Mesendoderm (in vitro differentiated cells): ENCODE measurements around the gene EPHA2. TPM values are rescaled to one million over a fixed set of nuclear protein-coding genes. Genes with fewer than 3 reads are reported as not detected.

ENCODE experiments used
- DNase-seq: peaks from one replicate; pipeline ENCODE4 v3.0.0; 2013
- H2AK5ac ChIP-seq: 2 replicates; pipeline ENCODE4 v1.6.1; 2013; ENCODE audit warnings: low read length, inconsistent platforms
- H2BK120ac ChIP-seq: 2 replicates; pipeline ENCODE4 v1.6.1; 2013; ENCODE audit warnings: low read depth, mild to moderate bottlenecking, low read length, moderate library complexity, mixed read lengths
- H2BK15ac ChIP-seq: replicated peaks from 2 replicates; pipeline ENCODE4 v1.6.1; 2013; ENCODE audit warnings: low read depth, mild to moderate bottlenecking, moderate library complexity
- H2BK5ac ChIP-seq: 2 replicates; pipeline ENCODE4 v1.6.1; 2013; ENCODE audit warnings: low read length, inconsistent platforms
- H3K18ac ChIP-seq: 2 replicates; pipeline ENCODE4 v1.6.1; 2013; ENCODE audit warnings: mild to moderate bottlenecking, low read length, mixed read lengths
- H3K23ac ChIP-seq: one replicate; pipeline ENCODE4 v1.6.1; 2013; ENCODE audit warnings: low read length
- H3K27ac ChIP-seq: 2 replicates; pipeline ENCODE4 v1.5.1; 2013; ENCODE audit warnings: low read depth, mild to moderate bottlenecking, inconsistent platforms, low read length, moderate library complexity
- H3K27me3 ChIP-seq: 2 replicates; pipeline ENCODE4 v1.6.1; 2013; ENCODE audit warnings: low read length, control low read depth, mild to moderate bottlenecking, inconsistent platforms; ENCODE audit not compliant: insufficient read depth, poor library complexity
- H3K36me3 ChIP-seq: 2 replicates; pipeline ENCODE4 v1.6.1; 2013; ENCODE audit warnings: low read length, inconsistent platforms; ENCODE audit not compliant: control insufficient read depth, insufficient read depth
- H3K4ac ChIP-seq: one replicate; pipeline ENCODE4 v1.6.1; 2013; ENCODE audit warnings: low read depth, mild to moderate bottlenecking, low read length, moderate library complexity
- H3K4me1 ChIP-seq: 2 replicates; pipeline ENCODE4 v1.6.1; 2013; ENCODE audit warnings: low read depth, low read length, inconsistent platforms; ENCODE audit not compliant: control insufficient read depth
- H3K4me2 ChIP-seq: 2 replicates; pipeline ENCODE4 v1.6.1; 2013; ENCODE audit warnings: low read length
- H3K4me3 ChIP-seq: 2 replicates; pipeline ENCODE4 v1.5.1; 2013; ENCODE audit warnings: mild to moderate bottlenecking, low read length
- H3K56ac ChIP-seq: one replicate; pipeline ENCODE4 v1.6.1; 2013; ENCODE audit warnings: low read length
- H3K79me1 ChIP-seq: 2 replicates; pipeline ENCODE4 v1.6.1; 2013; ENCODE audit warnings: low read length, inconsistent platforms
- H3K79me2 ChIP-seq: 2 replicates; pipeline ENCODE4 v1.6.1; 2013; ENCODE audit warnings: mild to moderate bottlenecking, low read length; ENCODE audit not compliant: control insufficient read depth, insufficient read depth
- H3K9ac ChIP-seq: 2 replicates; pipeline ENCODE4 v1.6.1; 2013; ENCODE audit warnings: low read length, inconsistent platforms
- H4K5ac ChIP-seq: one replicate; pipeline ENCODE4 v1.6.1; 2013; ENCODE audit warnings: low read length
- H4K8ac ChIP-seq: one replicate; pipeline ENCODE4 v1.6.1; 2013; ENCODE audit warnings: low read depth, mild to moderate bottlenecking, control low read depth, low read length, moderate library complexity
- WGBS: extraction: QIAGEN DNeasy Blood & Tissue Kit; methylation state at CpG from one replicate; pipeline ENCODE4 v1.1.7; 2013; ENCODE audit warnings: low lambda C conversion rate, missing lambda C conversion rate; ENCODE audit not compliant: insufficient coverage; ENCODE audit errors: extremely low coverage; 5-methylcytosine and 5-hydroxymethylcytosine counted together
- polyA plus RNA-seq, 2 experiments: library from polyadenylated mRNA; stranded (reverse); fragments of 200-250 nt; gene quantifications; one replicate each; pipeline ENCODE4 v1.2.3, GENCODE V29; 2013

EPHA2 gene
- 78.4 TPM for polyA plus RNA-seq (2013, experiment 1 of 2)
- 74.3 TPM for polyA plus RNA-seq (2013, experiment 2 of 2)

DNA sequence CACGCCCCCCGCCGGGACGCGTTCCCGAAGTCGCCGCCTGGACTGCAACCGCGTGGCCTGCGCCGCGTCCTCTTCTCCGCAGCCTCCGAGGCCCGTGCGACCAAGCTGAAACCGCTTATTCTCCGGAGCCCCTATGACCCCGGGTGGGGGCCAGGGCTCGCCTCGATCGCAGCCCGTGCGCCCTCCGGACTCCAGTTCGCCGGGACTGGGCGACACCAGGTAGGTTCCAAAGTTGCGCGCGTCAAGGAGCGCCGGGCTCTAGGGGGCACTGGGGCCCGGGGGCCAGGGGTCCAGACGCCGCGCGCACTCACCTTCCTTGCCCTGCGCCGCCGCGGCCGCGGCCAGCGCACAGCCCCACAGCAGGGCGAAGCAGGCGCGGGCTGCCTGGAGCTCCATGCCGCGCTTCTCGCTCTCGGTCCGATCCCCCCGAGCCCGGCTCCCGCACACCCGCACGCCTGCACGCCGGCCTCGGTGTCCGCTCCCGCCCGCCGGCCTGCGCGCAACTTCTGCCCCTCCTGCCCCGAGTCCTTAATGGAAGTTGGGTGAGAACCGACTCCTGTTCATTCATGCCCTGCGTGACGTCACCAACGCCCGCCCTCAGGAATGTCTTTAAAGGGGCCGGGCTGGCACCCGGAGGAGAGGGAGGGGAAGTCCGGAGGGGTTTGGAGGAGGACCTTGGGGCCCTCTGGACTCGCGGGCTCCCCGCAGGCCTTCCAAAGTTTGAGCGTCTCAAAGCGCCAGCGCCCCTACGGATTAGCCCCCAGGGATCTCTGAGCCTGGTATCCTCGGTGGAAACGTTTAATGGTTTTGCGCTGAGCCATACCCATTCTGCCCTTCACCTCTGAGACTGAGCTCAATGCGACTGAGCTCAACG lies at the start of gene EPHA2:
TSS of gene EPHA2 (minus strand) at position 533 of the 874 bp plus-strand sequence. CDS start at position 396, 137 bp downstream.
- Histone ChIP-seq H4K8ac (no peak within 1 kb of the TSS), H3K79me1 (peaks cover 2% of the 10 kb centered on the region), H3K4me2 (peak within 1 kb of the TSS; percentile 79), H3K4ac (peak within 1 kb of the TSS; percentile 93), H2BK5ac (peak within 1 kb of the TSS; percentile 90), H3K9ac (peak within 1 kb of the TSS; percentile 97), H3K79me2 (peaks cover 53% of the 10 kb centered on the region), H3K36me3 (peaks cover under 1% of the 10 kb centered on the region), H3K27me3 (no peaks in the 10 kb centered on the region), H3K56ac (peak within 1 kb of the TSS; percentile 97), H2BK15ac (no peak within 1 kb of the TSS), H3K23ac (peak within 1 kb of the TSS; percentile 86), H3K27ac (peak within 1 kb of the TSS; percentile 85), H4K5ac (no peak within 1 kb of the TSS), H2AK5ac (peak within 1 kb of the TSS; percentile 65), H3K4me1 (peaks cover 22% of the 10 kb centered on the region), H2BK120ac (peak within 1 kb of the TSS; percentile 35), H3K4me3 (peak within 1 kb of the TSS; percentile 93), H3K18ac (peak within 1 kb of the TSS; percentile 96)
- peak; percentile 98 for DNase-seq
- no CpG with 5 or more reads among the region's 89 CpGs for WGBS

DNA sequence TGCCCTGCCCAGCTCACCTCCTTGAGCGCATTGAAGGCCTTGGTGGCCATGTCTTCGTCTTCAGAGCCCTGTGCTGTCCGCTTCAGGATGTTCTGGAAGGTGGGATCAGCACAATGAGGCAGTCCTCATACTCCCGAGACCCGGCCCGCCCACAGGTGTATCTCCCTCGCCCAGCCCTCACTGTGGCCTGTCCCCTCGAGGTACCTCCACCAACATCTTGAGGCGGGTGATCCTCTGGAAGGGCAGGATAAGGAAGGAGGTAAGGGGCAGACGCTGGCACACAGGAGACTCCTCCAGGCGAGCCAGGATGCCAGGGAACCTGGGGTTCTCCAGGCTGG lies 49.4 kb upstream of the EPHA2 start:
- H2BK15ac ChIP-seq, result no peak overlapping the region

DNA sequence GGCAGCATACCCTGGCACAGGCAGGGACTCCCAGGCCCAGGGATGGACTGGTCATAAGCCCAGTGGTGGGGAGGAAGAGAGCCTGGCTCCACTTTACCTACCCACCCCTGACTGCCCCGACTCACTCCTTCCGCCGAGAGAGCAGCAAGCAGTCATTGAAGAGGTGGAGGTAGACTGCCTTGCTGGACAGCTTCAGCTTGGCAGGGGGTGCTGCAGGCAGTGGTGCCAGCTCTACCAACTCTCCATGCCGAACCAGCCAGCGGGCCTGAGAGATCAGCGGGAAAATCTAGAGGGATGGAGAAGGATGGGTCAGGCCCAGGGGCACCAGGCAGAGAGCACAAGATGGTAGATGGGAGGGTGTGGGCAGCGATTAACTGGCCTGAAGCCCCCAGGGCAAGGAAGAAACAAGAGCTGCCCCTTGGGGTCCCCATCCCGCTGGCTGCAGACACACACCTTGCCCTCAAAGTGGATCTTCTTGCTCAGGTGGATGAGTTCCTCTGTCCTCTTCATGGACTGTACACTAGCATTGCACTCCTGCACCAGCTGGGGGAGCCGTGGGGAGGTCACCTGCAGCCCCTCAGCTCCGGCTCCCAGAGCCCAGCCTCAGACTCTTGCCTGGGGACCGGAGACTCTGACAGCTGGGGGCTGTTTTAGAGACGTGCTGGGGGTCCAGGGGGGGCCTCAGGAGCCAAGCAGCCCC lies 48.9 kb upstream of the EPHA2 start:
- Histone ChIP-seq H3K27ac (no peak overlapping the region), H3K4me2 (no peak overlapping the region), H3K79me1 (peaks cover 6% of the 10 kb centered on the region), H3K23ac (no peak overlapping the region), H2BK15ac (no peak overlapping the region), H3K79me2 (peaks cover 6% of the 10 kb centered on the region), H2BK5ac (no peak overlapping the region), H3K4me3 (no peak overlapping the region), H3K36me3 (peaks cover 10% of the 10 kb centered on the region), H3K18ac (no peak overlapping the region), H2BK120ac (no peak overlapping the region), H3K4me1 (no peaks in the 10 kb centered on the region), H4K8ac (no peak overlapping the region), H3K56ac (no peak overlapping the region), H3K9ac (no peak overlapping the region), H3K27me3 (no peaks in the 10 kb centered on the region), H4K5ac (no peak overlapping the region), H3K4ac (no peak overlapping the region), H2AK5ac (no peak overlapping the region)
- no CpG with 5 or more reads among the region's 12 CpGs for WGBS
- peak; percentile 65 for DNase-seq

More for the DNA sequence above, 49.4 kb upstream of the EPHA2 start:
- no peak overlapping the region for H4K8ac ChIP-seq
- H3K56ac ChIP-seq, result no peak overlapping the region
- H3K79me2 ChIP-seq, result peaks cover 7% of the 10 kb centered on the region
- peaks cover 10% of the 10 kb centered on the region for H3K36me3 ChIP-seq
- H3K27me3 ChIP-seq, result no peaks in the 10 kb centered on the region
- H3K79me1 ChIP-seq, result peaks cover 6% of the 10 kb centered on the region
- no CpG with 5 or more reads among the region's 11 CpGs for WGBS
- H2BK5ac ChIP-seq, result no peak overlapping the region
- no peak overlapping the region for H4K5ac ChIP-seq
- no peak overlapping the region for H3K4me3 ChIP-seq
- H3K4me2 ChIP-seq, result no peak overlapping the region
- no peaks in the 10 kb centered on the region for H3K4me1 ChIP-seq
- no peak overlapping the region for H3K23ac ChIP-seq
- H3K18ac ChIP-seq, result no peak overlapping the region
- H3K9ac ChIP-seq, result no peak overlapping the region
- no peak overlapping the region for H2AK5ac ChIP-seq
- no peak overlapping the region for H3K4ac ChIP-seq
- H3K27ac ChIP-seq, result no peak overlapping the region
- no peak for DNase-seq
- no peak overlapping the region for H2BK120ac ChIP-seq

DNA sequence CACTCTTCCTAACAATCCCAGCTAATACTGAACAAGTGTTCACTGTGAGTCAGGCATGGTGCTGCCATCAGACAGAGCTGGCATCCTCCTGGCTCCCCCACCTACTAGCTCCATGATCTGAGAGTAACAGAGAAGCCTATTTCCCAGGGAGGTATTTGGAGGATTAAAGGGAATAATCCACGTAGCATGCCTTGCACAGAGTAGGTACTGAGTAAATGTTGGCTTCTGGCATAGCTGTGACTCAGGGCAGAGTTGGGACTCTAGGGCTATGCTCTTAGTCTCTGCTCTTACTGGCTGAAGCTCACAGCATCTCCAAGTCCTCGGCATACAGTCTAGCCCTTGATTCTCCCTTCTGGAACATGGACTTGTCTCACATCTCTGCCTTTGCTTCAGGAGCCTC lies 48.3 kb upstream of the EPHA2 start:
- H4K8ac ChIP-seq, result no peak overlapping the region

DNA sequence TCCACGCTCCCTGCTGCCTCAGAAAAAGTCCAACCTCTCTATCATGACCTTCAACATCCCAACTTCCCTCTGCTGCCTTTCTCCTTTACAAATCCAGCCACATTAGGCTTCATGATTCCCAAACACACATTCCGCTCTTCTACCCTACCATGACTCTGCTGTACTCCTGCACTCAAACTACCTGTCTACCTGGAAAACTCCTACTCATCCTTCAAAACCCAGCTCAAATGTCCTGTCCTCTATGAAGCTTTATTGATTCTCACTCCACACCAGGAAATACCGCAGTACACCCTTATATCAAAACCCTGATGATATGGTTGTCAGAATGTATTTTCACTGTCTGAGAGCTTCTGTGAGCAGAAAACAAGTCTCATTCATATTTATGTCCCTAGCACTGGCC lies 47.7 kb upstream of the EPHA2 start:
- H3K4me3 ChIP-seq, result no peak overlapping the region
- H3K79me1 ChIP-seq, result peaks cover 2% of the 10 kb centered on the region
- H4K5ac ChIP-seq, result no peak overlapping the region
- no peak for DNase-seq
- no peak overlapping the region for H2BK5ac ChIP-seq
- no peak overlapping the region for H2AK5ac ChIP-seq
- no peak overlapping the region for H3K27ac ChIP-seq
- H3K9ac ChIP-seq, result no peak overlapping the region
- no peak overlapping the region for H3K56ac ChIP-seq
- WGBS, result no CpG with 5 or more reads among the region's 3 CpGs
- no peaks in the 10 kb centered on the region for H3K4me1 ChIP-seq
- H3K18ac ChIP-seq, result no peak overlapping the region
- H3K79me2 ChIP-seq, result no peaks in the 10 kb centered on the region
- no peak overlapping the region for H3K4me2 ChIP-seq
- no peak overlapping the region for H2BK120ac ChIP-seq
- H4K8ac ChIP-seq, result no peak overlapping the region
- H3K36me3 ChIP-seq, result peaks cover 12% of the 10 kb centered on the region
- no peaks in the 10 kb centered on the region for H3K27me3 ChIP-seq
- H2BK15ac ChIP-seq, result no peak overlapping the region
- no peak overlapping the region for H3K23ac ChIP-seq
- H3K4ac ChIP-seq, result no peak overlapping the region

More for the DNA sequence above, 48.3 kb upstream of the EPHA2 start:
- H2BK5ac ChIP-seq, result no peak overlapping the region
- no CpG with 5 or more reads among the region's 2 CpGs for WGBS
- H3K18ac ChIP-seq, result no peak overlapping the region
- H3K4ac ChIP-seq, result no peak overlapping the region
- peaks cover 2% of the 10 kb centered on the region for H3K79me1 ChIP-seq
- peaks cover 10% of the 10 kb centered on the region for H3K36me3 ChIP-seq
- H3K79me2 ChIP-seq, result peaks cover under 1% of the 10 kb centered on the region
- H3K56ac ChIP-seq, result no peak overlapping the region
- H3K27me3 ChIP-seq, result no peaks in the 10 kb centered on the region
- H2BK15ac ChIP-seq, result no peak overlapping the region
- no peak overlapping the region for H3K27ac ChIP-seq
- H3K23ac ChIP-seq, result no peak overlapping the region
- H4K5ac ChIP-seq, result no peak overlapping the region
- no peak overlapping the region for H3K9ac ChIP-seq
- no peaks in the 10 kb centered on the region for H3K4me1 ChIP-seq
- H3K4me3 ChIP-seq, result no peak overlapping the region
- no peak overlapping the region for H2BK120ac ChIP-seq
- H3K4me2 ChIP-seq, result no peak overlapping the region
- DNase-seq, result no peak
- no peak overlapping the region for H2AK5ac ChIP-seq
